Esophagus squamous epithelium (tissue), 4 donors: ENCODE data around the gene ITGAX.

Experiments used
- CTCF ChIP-seq, 6 experiments: fragments of 450-650 bp in 4 of 6; fragments of 200-600 bp in 2 of 6; sonication (generic) in 2 of 6; IDR thresholded peaks; one replicate each; pipeline ENCODE4 v1.5.1; 2016 to 2019; ENCODE audit warnings: antibody characterized with exemption in 6 of 6, mild to moderate bottlenecking in 4 of 6, moderate library complexity in 4 of 6
- POLR2A ChIP-seq, 4 donors: fragments of 450-650 bp; IDR thresholded peaks; one replicate each; pipeline ENCODE4 v1.6.1; 2017; ENCODE audit warnings: antibody characterized with exemption in 4 of 4, mild to moderate bottlenecking in 4 of 4, moderate library complexity in 3 of 4

GRCh38 chr16:31377210-31377903, 22.4 kb downstream of the ITGAX start:
- TF ChIP-seq POLR2A (IDR thresholded peaks at IDR 0.05) (no peak), CTCF (IDR thresholded peaks at IDR 0.05) (no peak)
